GM12892 (cell line): ENCODE results near the gene DDX60.

ENCODE experiments used
- POLR2A ChIP-seq: IDR thresholded peaks from 2 replicates; pipeline ENCODE4 v1.6.1; 2011; ENCODE audit warnings: low read depth, low read length, control low read depth
- POLR2AphosphoS5 ChIP-seq: IDR thresholded peaks from 2 replicates; pipeline ENCODE4 v1.6.1; 2011; ENCODE audit warnings: low read depth, low read length, control low read depth
- TAF1 ChIP-seq: IDR thresholded peaks from 2 replicates; pipeline ENCODE4 v1.6.1; 2011; ENCODE audit warnings: low read depth, mild to moderate bottlenecking, control low read depth, low read length, borderline replicate concordance

GRCh38 chr4:168212656-168213055 lies 105.9 kb downstream of the DDX60 start:
- TF ChIP-seq POLR2AphosphoS5 (no peak), TAF1 (no peak), POLR2A (no peak)
